Hindlimb muscle (tissue), 1 donor: Measurements from ENCODE around the gene PYDC1. TPM values are rescaled to one million over a fixed set of nuclear protein-coding genes. Genes with fewer than 3 reads are reported as not detected.
"Not testable (repeated sequence)": the region's sequence is repeated elsewhere in the genome, so short reads cannot be mapped to it uniquely, and the experiment has no call there.

Experiments
- DNase-seq: peaks from one replicate; pipeline ENCODE4 v3.0.0-alpha.2; 2013
- polyA plus RNA-seq: library from polyadenylated mRNA; unstranded; fragments of 120-200 nt; gene quantifications from one replicate; pipeline ENCODE4 v1.2.1, GENCODE V29; 2013; ENCODE audit not compliant: insufficient read length

PYDC1 gene
- polyA plus RNA-seq, result 2.3 TPM

GRCh38 chr16:31216422-31217135, at the start of gene PYDC1:
TSS of gene PYDC1 (minus strand) at chr16:31217135. CDS start at chr16:31217028, 107 bp downstream.
- DNase-seq, result no peak

- DNase-seq, result no peak
These were observed 48.7 kb upstream of the PYDC1 start for GRCh38 chr16:31265329-31266245.

- DNase-seq, result no peak
These were observed 45.1 kb upstream of the PYDC1 start for GRCh38 chr16:31262084-31262483.

- no peak for DNase-seq
These were observed 43.4 kb upstream of the PYDC1 start for GRCh38 chr16:31260136-31260931.

- DNase-seq, result no peak
These were observed 41.4 kb upstream of the PYDC1 start for GRCh38 chr16:31258366-31258765.

GRCh38 chr16:31256466-31256865, 39.5 kb upstream of the PYDC1 start:
- DNase-seq, result no peak

GRCh38 chr16:31253642-31254045, 36.7 kb upstream of the PYDC1 start:
- DNase-seq, result no peak

- DNase-seq, result no peak
These were observed 34.5 kb upstream of the PYDC1 start for GRCh38 chr16:31251435-31251834.

- DNase-seq, result no peak
These were observed 33.9 kb upstream of the PYDC1 start for GRCh38 chr16:31250782-31251384.

GRCh38 chr16:31248344-31248743, 31.4 kb upstream of the PYDC1 start:
- no peak for DNase-seq

- DNase-seq, result no peak
These were observed 29.4 kb upstream of the PYDC1 start for GRCh38 chr16:31246296-31246695.

GRCh38 chr16:31245598-31245997, 28.7 kb upstream of the PYDC1 start:
- DNase-seq, result not testable (repeated sequence)

GRCh38 chr16:31243734-31244670, 27.1 kb upstream of the PYDC1 start:
- no peak for DNase-seq

GRCh38 chr16:31242206-31242605, 25.3 kb upstream of the PYDC1 start:
- DNase-seq, result no peak

- DNase-seq, result no peak
These were observed 21.1 kb upstream of the PYDC1 start for GRCh38 chr16:31238041-31238440.

- DNase-seq, result no peak
These were observed 12.6 kb upstream of the PYDC1 start for GRCh38 chr16:31229501-31229900.

GRCh38 chr16:31228206-31228605, 11.3 kb upstream of the PYDC1 start:
- no peak for DNase-seq

- DNase-seq, result no peak
These were observed 8.3 kb upstream of the PYDC1 start for GRCh38 chr16:31225193-31225592.

GRCh38 chr16:31224092-31224955, 7.4 kb upstream of the PYDC1 start:
- no peak for DNase-seq

- DNase-seq, result no peak
These were observed 6.1 kb upstream of the PYDC1 start for GRCh38 chr16:31223044-31223443.
